Measurements from ENCODE around the gene POLR2B. TPM values are rescaled to one million over a fixed set of nuclear protein-coding genes. Genes with fewer than 3 reads are reported as not detected.

POLR2B gene
- total RNA-seq, 1 experiment from 2014 or later, result 77.1 TPM

GRCh38 chr4:57074744-57075143 lies 96.0 kb downstream of the POLR2B start:
- H2AFZ ChIP-seq, result no peak overlapping the region
- H3K4me1 ChIP-seq (replicated peaks; ENCODE audit: insufficient read depth), result no peaks in the 10 kb centered on the region
- BruUV-seq (replicated peaks), result no TSS peak
- POLR2A ChIA-PET (ENCODE audit: unreplicated experiment), result no interaction called here
- no peaks in the 10 kb centered on the region for H3K36me3 ChIP-seq (ENCODE audit: low read depth)
- H3F3A ChIP-seq (ENCODE audit: insufficient read depth, low read depth), result no peaks in the 10 kb centered on the region
- no peak for TF ChIP-seq CTCF (conservative IDR thresholded peaks at IDR 0.05)
- TF ChIP-seq EZH2 (IDR thresholded peaks at IDR 0.05; ENCODE audit: low read depth), result no peak
- H3K9me2 ChIP-seq (ENCODE audit: insufficient read depth), result no peaks in the 10 kb centered on the region
- no peaks in the 10 kb centered on the region for H3K79me2 ChIP-seq (ENCODE audit: low read depth)
- CTCF ChIA-PET, result no interaction called here
- intact Hi-C loops (cut with micrococcal nuclease; ENCODE audit: unreplicated experiment), result no loop called here
- H3K27me3 ChIP-seq (ENCODE audit: insufficient read depth, low read depth), result no peaks in the 10 kb centered on the region
- no peak overlapping the region for H3K4me2 ChIP-seq
- DNase-seq, result no peak
- H3K4me3 ChIP-seq, result no peak overlapping the region
- no peaks in the 10 kb centered on the region for H3K9me3 ChIP-seq (ENCODE audit: insufficient read depth, low read depth)
- H4K20me1 ChIP-seq (ENCODE audit: insufficient read depth), result no peaks in the 10 kb centered on the region
- no peak overlapping the region for H3K27ac ChIP-seq

GRCh38 chr4:57075367-57075766 lies 96.7 kb downstream of the POLR2B start:
- Histone ChIP-seq H2AFZ (no peak overlapping the region), H3K4me3 (no peak overlapping the region), H3K4me1 (replicated peaks; ENCODE audit: insufficient read depth) (no peaks in the 10 kb centered on the region), H3K79me2 (ENCODE audit: low read depth) (no peaks in the 10 kb centered on the region), H3K9me2 (ENCODE audit: insufficient read depth) (no peaks in the 10 kb centered on the region), H3K36me3 (ENCODE audit: low read depth) (no peaks in the 10 kb centered on the region), H3K27ac (no peak overlapping the region), H3K27me3 (ENCODE audit: insufficient read depth, low read depth) (no peaks in the 10 kb centered on the region), H3F3A (ENCODE audit: insufficient read depth, low read depth) (no peaks in the 10 kb centered on the region), H4K20me1 (ENCODE audit: insufficient read depth) (no peaks in the 10 kb centered on the region), H3K4me2 (no peak overlapping the region), H3K9me3 (ENCODE audit: insufficient read depth, low read depth) (no peaks in the 10 kb centered on the region)
- BruUV-seq (replicated peaks), result no TSS peak
- no peak for TF ChIP-seq CTCF (conservative IDR thresholded peaks at IDR 0.05)
- no peak for TF ChIP-seq EZH2 (IDR thresholded peaks at IDR 0.05; ENCODE audit: low read depth)
- intact Hi-C loops (cut with micrococcal nuclease; ENCODE audit: unreplicated experiment), result no loop called here
- no peak for DNase-seq
- CTCF ChIA-PET, result no interaction called here
- POLR2A ChIA-PET (ENCODE audit: unreplicated experiment), result no interaction called here

- Histone ChIP-seq H3K9me2 (ENCODE audit: insufficient read depth) (no peaks in the 10 kb centered on the region), H3K4me1 (replicated peaks; ENCODE audit: insufficient read depth) (peaks cover 9% of the 10 kb centered on the region; the same call in 1 of the 2 replicates), H3K4me2 (no peak overlapping the region), H3K27ac (no peak overlapping the region), H3K4me3 (no peak overlapping the region), H3K9me3 (ENCODE audit: insufficient read depth, low read depth) (no peaks in the 10 kb centered on the region), H2AFZ (no peak overlapping the region), H3K79me2 (ENCODE audit: low read depth) (no peaks in the 10 kb centered on the region), H3F3A (ENCODE audit: insufficient read depth, low read depth) (no peaks in the 10 kb centered on the region), H3K36me3 (ENCODE audit: low read depth) (no peaks in the 10 kb centered on the region), H4K20me1 (ENCODE audit: insufficient read depth) (no peaks in the 10 kb centered on the region), H3K27me3 (ENCODE audit: insufficient read depth, low read depth) (no peaks in the 10 kb centered on the region)
- CTCF ChIA-PET, result no interaction called here
- intact Hi-C loops (cut with micrococcal nuclease; ENCODE audit: unreplicated experiment), result loop anchor here (2.0 kb wide), 1 partner anchor 34 kb away; the partner anchor contains the start of gene IGFBP7
- no peak for DNase-seq
- no TSS peak for BruUV-seq (replicated peaks)
- TF ChIP-seq EZH2 (IDR thresholded peaks at IDR 0.05; ENCODE audit: low read depth) (no peak), CTCF (conservative IDR thresholded peaks at IDR 0.05) (no peak)
- POLR2A ChIA-PET (ENCODE audit: unreplicated experiment), result no interaction called here
These were observed 98.0 kb downstream of the POLR2B start for GRCh38 chr4:57076646-57077045.

Measured in PC-9 (cell line).